Measurements from ENCODE around the gene UAP1L1.

- TF ChIP-seq, protein P1, sequence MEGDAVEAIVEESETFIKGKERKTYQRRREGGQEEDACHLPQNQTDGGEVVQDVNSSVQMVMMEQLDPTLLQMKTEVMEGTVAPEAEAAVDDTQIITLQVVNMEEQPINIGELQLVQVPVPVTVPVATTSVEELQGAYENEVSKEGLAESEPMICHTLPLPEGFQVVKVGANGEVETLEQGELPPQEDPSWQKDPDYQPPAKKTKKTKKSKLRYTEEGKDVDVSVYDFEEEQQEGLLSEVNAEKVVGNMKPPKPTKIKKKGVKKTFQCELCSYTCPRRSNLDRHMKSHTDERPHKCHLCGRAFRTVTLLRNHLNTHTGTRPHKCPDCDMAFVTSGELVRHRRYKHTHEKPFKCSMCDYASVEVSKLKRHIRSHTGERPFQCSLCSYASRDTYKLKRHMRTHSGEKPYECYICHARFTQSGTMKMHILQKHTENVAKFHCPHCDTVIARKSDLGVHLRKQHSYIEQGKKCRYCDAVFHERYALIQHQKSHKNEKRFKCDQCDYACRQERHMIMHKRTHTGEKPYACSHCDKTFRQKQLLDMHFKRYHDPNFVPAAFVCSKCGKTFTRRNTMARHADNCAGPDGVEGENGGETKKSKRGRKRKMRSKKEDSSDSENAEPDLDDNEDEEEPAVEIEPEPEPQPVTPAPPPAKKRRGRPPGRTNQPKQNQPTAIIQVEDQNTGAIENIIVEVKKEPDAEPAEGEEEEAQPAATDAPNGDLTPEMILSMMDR (IDR thresholded peaks at IDR 0.05): no peak
- no peak for TF ChIP-seq POLR2A (IDR thresholded peaks at IDR 0.05)
- no peak for TF ChIP-seq POLR2AphosphoS5 (IDR thresholded peaks at IDR 0.05)
Observed at GRCh38 chr9:137063311-137064026, 13.8 kb upstream of the UAP1L1 start.

Data from suprapubic skin (tissue), 4 donors.